Measurements from ENCODE around the gene TRPM1. TPM values are rescaled to one million over a fixed set of nuclear protein-coding genes. Genes with fewer than 3 reads are reported as not detected.

The TRPM1 gene
- total and polyA plus RNA-seq, 4 donors: 0.09 TPM; not detected in 3

DNA sequence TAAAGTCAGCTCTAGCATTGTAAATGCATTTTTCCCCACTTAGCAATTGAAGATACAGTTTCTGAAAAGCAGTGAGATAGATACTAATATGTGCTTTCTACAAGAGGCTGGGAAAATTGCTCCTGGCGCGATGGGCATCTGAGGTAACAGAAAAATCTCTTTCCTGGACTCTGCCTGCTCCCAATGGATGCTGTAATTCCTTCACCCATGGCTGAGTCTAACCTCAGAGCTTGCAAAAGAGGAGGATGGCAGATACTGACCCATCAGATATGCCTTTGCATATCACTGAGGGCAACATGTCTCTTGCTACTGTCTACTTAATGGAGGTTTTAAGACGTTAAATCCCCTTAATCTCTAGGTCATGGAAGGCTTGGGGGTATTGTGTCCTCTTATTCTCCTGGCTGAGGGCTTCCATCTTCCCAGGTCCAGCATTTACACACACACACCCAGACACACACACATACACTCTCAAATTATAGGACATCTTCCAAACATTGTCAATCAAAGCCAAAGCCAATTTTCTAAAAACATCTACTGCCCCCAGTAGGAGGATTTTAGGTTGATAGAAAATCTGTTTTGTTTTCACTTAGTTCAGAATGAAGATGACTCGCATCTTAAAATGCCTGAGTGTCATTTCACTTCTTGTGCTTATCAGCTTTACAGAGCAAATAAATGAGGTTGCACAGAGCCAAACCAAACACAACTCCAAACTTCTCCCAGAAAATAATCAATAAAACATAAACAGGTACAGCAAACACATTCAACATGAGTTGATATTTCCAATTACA, 2.4 kb downstream of the TRPM1 start:
- no peak overlapping the region for H3K27ac ChIP-seq (ENCODE audit: low read depth in 1 of 2, low read length in 1 of 2)
- no peak overlapping the region for H3K9ac ChIP-seq (ENCODE audit: insufficient read depth in 1 of 2, low read length in 2 of 2)
- no peak overlapping the region for H3K4me3 ChIP-seq
- whole genome bisulfite sequencing, 2 donors: 70 to 89% methylated on average over 4 of the region's 4 CpGs
- ATAC-seq (ENCODE audit: insufficient read depth, low FRiP score): no peak
- no peak for DNase-seq
- TF ChIP-seq, protein P1, sequence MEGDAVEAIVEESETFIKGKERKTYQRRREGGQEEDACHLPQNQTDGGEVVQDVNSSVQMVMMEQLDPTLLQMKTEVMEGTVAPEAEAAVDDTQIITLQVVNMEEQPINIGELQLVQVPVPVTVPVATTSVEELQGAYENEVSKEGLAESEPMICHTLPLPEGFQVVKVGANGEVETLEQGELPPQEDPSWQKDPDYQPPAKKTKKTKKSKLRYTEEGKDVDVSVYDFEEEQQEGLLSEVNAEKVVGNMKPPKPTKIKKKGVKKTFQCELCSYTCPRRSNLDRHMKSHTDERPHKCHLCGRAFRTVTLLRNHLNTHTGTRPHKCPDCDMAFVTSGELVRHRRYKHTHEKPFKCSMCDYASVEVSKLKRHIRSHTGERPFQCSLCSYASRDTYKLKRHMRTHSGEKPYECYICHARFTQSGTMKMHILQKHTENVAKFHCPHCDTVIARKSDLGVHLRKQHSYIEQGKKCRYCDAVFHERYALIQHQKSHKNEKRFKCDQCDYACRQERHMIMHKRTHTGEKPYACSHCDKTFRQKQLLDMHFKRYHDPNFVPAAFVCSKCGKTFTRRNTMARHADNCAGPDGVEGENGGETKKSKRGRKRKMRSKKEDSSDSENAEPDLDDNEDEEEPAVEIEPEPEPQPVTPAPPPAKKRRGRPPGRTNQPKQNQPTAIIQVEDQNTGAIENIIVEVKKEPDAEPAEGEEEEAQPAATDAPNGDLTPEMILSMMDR (IDR thresholded peaks at IDR 0.05; ENCODE audit: control extremely low read depth, extremely low read depth): no peak
- no peaks in the 10 kb centered on the region for H3K27me3 ChIP-seq (ENCODE audit: control insufficient read depth in 3 of 3, insufficient read depth in 3 of 3, low read length in 2 of 3)
- no peaks in the 10 kb centered on the region for H3K9me3 ChIP-seq (ENCODE audit: control insufficient read depth in 4 of 4, insufficient read depth in 3 of 4, low read length in 3 of 4)
- no peaks in the 10 kb centered on the region for H3K4me1 ChIP-seq (ENCODE audit: control insufficient read depth in 5 of 5, insufficient read depth in 5 of 5, low read length in 5 of 5)
- no peaks in the 10 kb centered on the region for H3K36me3 ChIP-seq (ENCODE audit: control insufficient read depth in 4 of 4, insufficient read depth in 4 of 4, low read length in 4 of 4)

DNA sequence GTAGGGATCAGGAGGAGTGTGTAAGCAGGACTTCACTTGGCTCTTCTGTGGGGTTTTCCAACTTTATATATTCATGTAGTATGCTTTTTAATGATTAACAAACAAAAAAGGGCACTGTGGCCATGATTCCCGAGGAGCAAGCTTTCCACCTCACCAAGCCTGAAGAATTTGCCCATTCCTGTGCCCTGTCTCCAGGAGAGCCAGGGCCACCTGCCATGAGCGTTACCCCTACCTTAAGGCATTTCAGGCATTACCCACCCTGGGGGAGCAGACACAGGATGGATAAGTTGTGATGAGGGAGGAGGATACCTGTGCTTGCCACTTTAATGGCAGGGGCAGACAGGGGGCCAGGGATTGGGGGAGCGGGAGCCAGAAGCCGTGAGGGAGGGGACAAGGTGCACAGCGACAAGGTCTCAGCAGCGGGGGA, 3.0 kb downstream of the TRPM1 start:
- Histone ChIP-seq H3K27ac (ENCODE audit: low read depth in 1 of 2, low read length in 1 of 2) (no peak overlapping the region), H3K27me3 (ENCODE audit: control insufficient read depth in 3 of 3, insufficient read depth in 3 of 3, low read length in 2 of 3) (no peaks in the 10 kb centered on the region), H3K9me3 (ENCODE audit: control insufficient read depth in 4 of 4, insufficient read depth in 3 of 4, low read length in 3 of 4) (no peaks in the 10 kb centered on the region), H3K9ac (ENCODE audit: insufficient read depth in 1 of 2, low read length in 2 of 2) (no peak overlapping the region), H3K36me3 (ENCODE audit: control insufficient read depth in 4 of 4, insufficient read depth in 4 of 4, low read length in 4 of 4) (no peaks in the 10 kb centered on the region), H3K4me3 (no peak overlapping the region), H3K4me1 (ENCODE audit: control insufficient read depth in 5 of 5, insufficient read depth in 5 of 5, low read length in 5 of 5) (no peaks in the 10 kb centered on the region)
- DNase-seq: no peak
- TF ChIP-seq, protein P1 (IDR thresholded peaks at IDR 0.05; ENCODE audit: control extremely low read depth, extremely low read depth): no peak
- 72 to 85% methylated on average over 6 of the region's 6 CpGs for WGBS, 2 donors
- ATAC-seq (ENCODE audit: insufficient read depth, low FRiP score): no peak

- no peaks in the 10 kb centered on the region for H3K36me3 ChIP-seq (ENCODE audit: control insufficient read depth in 4 of 4, insufficient read depth in 4 of 4, low read length in 4 of 4)
- ATAC-seq (ENCODE audit: insufficient read depth, low FRiP score) (no peak), DNase-seq (no peak)
- 94 to 96% methylated on average over 5 of the region's 5 CpGs for WGBS, 2 donors
- H3K27me3 ChIP-seq (ENCODE audit: control insufficient read depth in 3 of 3, insufficient read depth in 3 of 3, low read length in 2 of 3): no peaks in the 10 kb centered on the region
- H3K9me3 ChIP-seq (ENCODE audit: control insufficient read depth in 4 of 4, insufficient read depth in 3 of 4, low read length in 3 of 4): no peaks in the 10 kb centered on the region
- no peaks in the 10 kb centered on the region for H3K4me1 ChIP-seq (ENCODE audit: control insufficient read depth in 5 of 5, insufficient read depth in 5 of 5, low read length in 5 of 5)
- TF ChIP-seq, protein P1 (IDR thresholded peaks at IDR 0.05; ENCODE audit: control extremely low read depth, extremely low read depth): no peak
- H3K4me3 ChIP-seq: no peak overlapping the region
- H3K9ac ChIP-seq (ENCODE audit: insufficient read depth in 1 of 2, low read length in 2 of 2): no peak overlapping the region
- H3K27ac ChIP-seq (ENCODE audit: low read depth in 1 of 2, low read length in 1 of 2): no peak overlapping the region
Observed at GRCh38 chr15:31096563-31096962, 5.0 kb downstream of the TRPM1 start.

Measured in lung (tissue), 12 donors.